HG02840 (cell line): ENCODE results near the gene ZNF470.

Experiments
- ATAC-seq: cut with Tn5 transposase; IDR thresholded peaks from one replicate; pipeline ENCODE4 v1.9.1; 2021; ENCODE audit warnings: mild to moderate bottlenecking, moderate library complexity, moderate number of reproducible peaks; ENCODE audit not compliant: unreplicated experiment, low FRiP score

The ZNF470 gene

GRCh38 chr19:56567274-56568120 lies at the start of gene ZNF470:
TSS of gene ZNF470 (plus strand) at chr19:56567468. CDS start at chr19:56570312, 2,844 bp downstream.
- ATAC-seq: peak; percentile 77

GRCh38 chr19:56525214-56525860 lies 41.9 kb upstream of the ZNF470 start:
- no peak for ATAC-seq

- no peak for ATAC-seq
Observed at GRCh38 chr19:56537442-56537841, 29.8 kb upstream of the ZNF470 start.

- no peak for ATAC-seq
Observed at GRCh38 chr19:56538254-56538760, 29.0 kb upstream of the ZNF470 start.

- no peak for ATAC-seq
Observed at GRCh38 chr19:56538761-56539263, 28.5 kb upstream of the ZNF470 start, which contains the start of gene ZFP28. TSS of gene ZFP28 (plus strand) at chr19:56538948. CDS start at chr19:56539019, 71 bp downstream.

- ATAC-seq: no peak
Observed at GRCh38 chr19:56543776-56544175, 23.5 kb upstream of the ZNF470 start.

- no peak for ATAC-seq
Observed at GRCh38 chr19:56547535-56547934, 19.7 kb upstream of the ZNF470 start.

GRCh38 chr19:56554272-56554869 lies 12.9 kb upstream of the ZNF470 start:
- no peak for ATAC-seq

GRCh38 chr19:56562766-56563165 lies 4.5 kb upstream of the ZNF470 start:
- no peak for ATAC-seq

- ATAC-seq: peak; percentile 21
Observed at GRCh38 chr19:56566904-56567273, 379 bp upstream of the ZNF470 start.

GRCh38 chr19:56572589-56572988 lies 5.3 kb downstream of the ZNF470 start:
- ATAC-seq: no peak

- no peak for ATAC-seq
Observed at GRCh38 chr19:56573914-56574313, 6.6 kb downstream of the ZNF470 start.

GRCh38 chr19:56577719-56578602 lies 10.7 kb downstream of the ZNF470 start:
- no peak for ATAC-seq

GRCh38 chr19:56594446-56594782 lies 27.1 kb downstream of the ZNF470 start:
- ATAC-seq: no peak

- peak; percentile 81 for ATAC-seq
Observed at GRCh38 chr19:56594783-56595547, 27.7 kb downstream of the ZNF470 start, which contains the start of gene ZNF71. TSS of gene ZNF71 (plus strand) at chr19:56595302. CDS start at chr19:56601559, 6,257 bp downstream.

GRCh38 chr19:56595548-56595899 lies 28.3 kb downstream of the ZNF470 start:
- peak; percentile 16 for ATAC-seq

GRCh38 chr19:56596676-56597075 lies 29.4 kb downstream of the ZNF470 start:
- ATAC-seq: no peak

GRCh38 chr19:56597696-56598095 lies 30.4 kb downstream of the ZNF470 start:
- no peak for ATAC-seq

- no peak for ATAC-seq
Observed at GRCh38 chr19:56601375-56601774, 34.1 kb downstream of the ZNF470 start.
